ENCODE results near the gene GATB. TPM values are rescaled to one million over a fixed set of nuclear protein-coding genes. Genes with fewer than 3 reads are reported as not detected.

GATB gene
- total and polyA plus RNA-seq, 3 experiments from 2014 or later, result 12.3 to 29.6 (median 27.0) TPM

GRCh38 chr4:151804821-151805220, 44.0 kb upstream of the GATB start:
- Mint-ChIP-seq H3K27me3 (peaks cover 0 to 2% of the 10 kb centered on the region in 2 donors), H3K4me1 (no peaks in the 10 kb centered on the region), H3K36me3 (no peaks in the 10 kb centered on the region), H3K4me3 (no peak overlapping the region), H3K9me3 (no peaks in the 10 kb centered on the region), H3K27ac (no peak overlapping the region)
- no peak for DNase-seq
- ChIA-PET POLR2A (no interaction called here), CTCF (interaction anchor here (1.1 kb wide), 1 partner anchor 10 kb away, joined by 3 read pairs; no protein-coding TSS in a partner anchor)
- H3K4me3 ChIP-seq (ENCODE audit: low read length), result no peak overlapping the region
- no peaks in the 10 kb centered on the region for H3K9me3 ChIP-seq (ENCODE audit: low read length)
- H3K27ac ChIP-seq (ENCODE audit: low read depth, low read length), result no peak overlapping the region
- H3K27me3 ChIP-seq (ENCODE audit: insufficient read depth, low read length, poor library complexity, severe bottlenecking), result no peaks in the 10 kb centered on the region
- H3K36me3 ChIP-seq (ENCODE audit: insufficient read depth, low read length), result no peaks in the 10 kb centered on the region
- no peaks in the 10 kb centered on the region for H3K4me1 ChIP-seq (ENCODE audit: insufficient read depth, low read length)

DNA sequence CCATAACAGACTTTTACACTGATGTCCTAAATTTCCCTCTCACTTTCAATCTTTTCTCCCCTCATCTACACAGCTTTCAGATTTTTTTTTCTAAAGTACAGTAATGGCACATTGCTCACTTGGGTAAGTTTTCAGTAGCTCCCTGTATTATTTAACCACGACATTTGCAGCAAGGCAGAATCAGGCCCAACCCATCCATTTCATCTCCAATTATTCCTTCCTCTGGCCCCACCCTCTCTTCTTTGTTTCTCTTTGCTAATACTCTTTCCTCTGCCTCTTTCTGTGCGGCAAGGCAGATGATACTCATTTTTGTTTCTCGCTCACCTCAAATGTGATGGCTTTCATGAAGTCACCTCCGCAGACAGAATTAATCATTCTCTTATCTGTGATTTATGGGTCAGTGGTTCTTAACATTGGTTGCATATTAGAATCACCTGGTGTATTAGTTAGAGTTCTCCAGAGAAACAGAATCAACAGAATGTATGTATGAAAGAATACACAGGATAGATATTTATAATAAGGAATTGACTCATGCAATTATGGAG, 43.4 kb upstream of the GATB start:
- Mint-ChIP-seq H3K27ac (no peak overlapping the region), H3K4me3 (no peak overlapping the region), H3K9me3 (no peaks in the 10 kb centered on the region), H3K27me3 (peaks cover 0 to 2% of the 10 kb centered on the region in 2 donors), H3K4me1 (no peaks in the 10 kb centered on the region), H3K36me3 (no peaks in the 10 kb centered on the region)
- no peaks in the 10 kb centered on the region for H3K4me1 ChIP-seq (ENCODE audit: insufficient read depth, low read length)
- H3K4me3 ChIP-seq (ENCODE audit: low read length), result no peak overlapping the region
- no peaks in the 10 kb centered on the region for H3K9me3 ChIP-seq (ENCODE audit: low read length)
- H3K27me3 ChIP-seq (ENCODE audit: insufficient read depth, low read length, poor library complexity, severe bottlenecking), result no peaks in the 10 kb centered on the region
- no peak for DNase-seq
- no peak overlapping the region for H3K27ac ChIP-seq (ENCODE audit: low read depth, low read length)
- POLR2A ChIA-PET, result no interaction called here
- CTCF ChIA-PET, result interaction anchor here (1.1 kb wide), 1 partner anchor 9 kb away, joined by 3 read pairs; no protein-coding TSS in a partner anchor
- no peaks in the 10 kb centered on the region for H3K36me3 ChIP-seq (ENCODE audit: insufficient read depth, low read length)

- H3K27me3 Mint-ChIP-seq, result peaks cover 0 to under 1% of the 10 kb centered on the region in 2 donors
- ChIA-PET POLR2A (no interaction called here), CTCF (interaction anchor here (1.4 to 1.7 kb wide), 2 partner anchors 9 to 14 kb away, joined by 4 to 6 read pairs; no protein-coding TSS in a partner anchor)
- no peak overlapping the region for H3K4me3 ChIP-seq (ENCODE audit: low read length)
- no peaks in the 10 kb centered on the region for H3K4me1 ChIP-seq (ENCODE audit: insufficient read depth, low read length)
- no peaks in the 10 kb centered on the region for H3K36me3 ChIP-seq (ENCODE audit: insufficient read depth, low read length)
- H3K36me3 Mint-ChIP-seq, result no peaks in the 10 kb centered on the region
- DNase-seq, result no peak
- H3K27ac ChIP-seq (ENCODE audit: low read depth, low read length), result no peak overlapping the region
- H3K9me3 Mint-ChIP-seq, result no peaks in the 10 kb centered on the region
- no peaks in the 10 kb centered on the region for H3K4me1 Mint-ChIP-seq
- H3K4me3 Mint-ChIP-seq, result no peak overlapping the region
- H3K27ac Mint-ChIP-seq, result no peak overlapping the region
- H3K27me3 ChIP-seq (ENCODE audit: insufficient read depth, low read length, poor library complexity, severe bottlenecking), result no peaks in the 10 kb centered on the region
- no peaks in the 10 kb centered on the region for H3K9me3 ChIP-seq (ENCODE audit: low read length)
These were observed 42.4 kb upstream of the GATB start for GRCh38 chr4:151803246-151803645.

DNA sequence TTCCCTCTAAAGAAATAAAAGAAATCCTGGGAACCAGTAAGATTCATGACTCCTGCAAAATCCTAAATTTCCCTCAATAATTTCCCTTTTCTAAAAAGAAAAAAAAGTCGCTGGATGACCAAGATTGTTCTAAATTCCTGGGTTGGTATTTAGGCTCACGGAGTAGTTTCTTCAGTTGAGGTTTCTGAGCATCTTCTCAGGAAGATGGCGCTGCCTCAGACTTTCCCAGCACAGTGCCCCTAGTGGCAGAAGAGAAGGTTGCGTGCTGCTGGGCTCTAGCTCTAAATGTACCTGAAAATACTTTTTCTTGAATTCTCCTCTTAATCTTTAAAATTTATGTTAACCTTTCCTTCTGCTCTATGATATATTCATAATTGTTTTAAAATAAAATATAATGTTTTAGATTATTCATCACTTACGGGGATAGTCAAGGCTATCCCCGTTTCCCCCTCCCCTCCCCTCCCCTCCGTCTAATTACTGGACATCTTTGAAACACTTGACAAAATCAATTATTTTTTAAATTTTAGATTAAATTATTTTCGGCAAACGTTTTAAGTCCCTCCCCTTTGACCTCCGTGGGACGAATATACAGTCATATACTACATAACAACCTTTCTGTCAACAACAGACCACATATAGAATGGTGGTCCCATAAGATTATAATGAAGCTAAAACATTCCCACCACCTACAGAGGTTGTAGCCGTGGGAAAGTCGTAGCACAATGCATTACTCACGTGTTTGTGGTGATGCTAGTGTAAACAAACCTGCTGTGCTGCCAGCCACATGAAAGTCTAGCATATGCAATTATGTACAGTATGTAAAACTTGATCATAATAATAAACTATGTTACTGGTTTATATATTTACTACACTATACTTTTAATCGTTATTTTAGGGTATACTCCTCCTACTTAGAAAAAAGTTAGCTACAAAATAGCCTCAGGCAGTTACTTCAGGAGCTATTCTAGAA, 41.0 kb upstream of the GATB start:
- DNase-seq, result peak; percentile 20 to 67 (median 39)
- no peak overlapping the region for H3K27ac ChIP-seq (ENCODE audit: low read depth, low read length)
- Mint-ChIP-seq H3K9me3 (no peaks in the 10 kb centered on the region), H3K4me1 (no peaks in the 10 kb centered on the region), H3K36me3 (no peaks in the 10 kb centered on the region), H3K27me3 (no peaks in the 10 kb centered on the region), H3K27ac (no peak overlapping the region), H3K4me3 (no peak overlapping the region)
- no peaks in the 10 kb centered on the region for H3K4me1 ChIP-seq (ENCODE audit: insufficient read depth, low read length)
- ChIA-PET CTCF (interaction anchor here (0.7 to 1.7 kb wide), 5 partner anchors 8 to 460 kb away, joined by 3 to 6 read pairs (median 3); no protein-coding TSS in a partner anchor), POLR2A (no interaction called here)
- no peaks in the 10 kb centered on the region for H3K9me3 ChIP-seq (ENCODE audit: low read length)
- H3K27me3 ChIP-seq (ENCODE audit: insufficient read depth, low read length, poor library complexity, severe bottlenecking), result no peaks in the 10 kb centered on the region
- H3K36me3 ChIP-seq (ENCODE audit: insufficient read depth, low read length), result no peaks in the 10 kb centered on the region
- H3K4me3 ChIP-seq (ENCODE audit: low read length), result no peak overlapping the region

GRCh38 chr4:151799417-151800012, 38.7 kb upstream of the GATB start:
- no peaks in the 10 kb centered on the region for H3K27me3 ChIP-seq (ENCODE audit: insufficient read depth, low read length, poor library complexity, severe bottlenecking)
- peak overlapping the region in 1 of 8 donors; percentile 79 for H3K27ac Mint-ChIP-seq
- no peaks in the 10 kb centered on the region for H3K36me3 Mint-ChIP-seq
- H3K4me1 ChIP-seq (ENCODE audit: insufficient read depth, low read length), result no peaks in the 10 kb centered on the region
- no peaks in the 10 kb centered on the region for H3K36me3 ChIP-seq (ENCODE audit: insufficient read depth, low read length)
- no peaks in the 10 kb centered on the region for H3K9me3 Mint-ChIP-seq
- H3K4me3 ChIP-seq (ENCODE audit: low read length), result no peak overlapping the region
- H3K27me3 Mint-ChIP-seq, result peaks cover 0 to under 1% of the 10 kb centered on the region in 2 donors
- no peaks in the 10 kb centered on the region for H3K4me1 Mint-ChIP-seq
- ChIA-PET POLR2A (no interaction called here), CTCF (interaction anchor here (1.2 kb wide), 1 partner anchor 10 kb away, joined by 3 read pairs; no protein-coding TSS in a partner anchor)
- no peaks in the 10 kb centered on the region for H3K9me3 ChIP-seq (ENCODE audit: low read length)
- no peak for DNase-seq
- no peak overlapping the region for H3K27ac ChIP-seq (ENCODE audit: low read depth, low read length)
- H3K4me3 Mint-ChIP-seq, result no peak overlapping the region

- no peak overlapping the region for H3K27ac ChIP-seq (ENCODE audit: low read depth, low read length)
- Mint-ChIP-seq H3K4me3 (no peak overlapping the region), H3K27ac (no peak overlapping the region), H3K9me3 (no peaks in the 10 kb centered on the region), H3K4me1 (no peaks in the 10 kb centered on the region), H3K36me3 (peaks cover 0 to 6% (median 0%) of the 10 kb centered on the region in 3 donors), H3K27me3 (peaks cover 3 to 7% of the 10 kb centered on the region in 2 donors)
- DNase-seq, result no peak
- POLR2A ChIA-PET, result no interaction called here
- CTCF ChIA-PET, result no interaction called here
- H3K4me3 ChIP-seq (ENCODE audit: low read length), result no peak overlapping the region
- H3K27me3 ChIP-seq (ENCODE audit: insufficient read depth, low read length, poor library complexity, severe bottlenecking), result no peaks in the 10 kb centered on the region
- H3K4me1 ChIP-seq (ENCODE audit: insufficient read depth, low read length), result no peaks in the 10 kb centered on the region
- H3K9me3 ChIP-seq (ENCODE audit: low read length), result no peaks in the 10 kb centered on the region
- no peaks in the 10 kb centered on the region for H3K36me3 ChIP-seq (ENCODE audit: insufficient read depth, low read length)
These were observed 38.0 kb upstream of the GATB start for GRCh38 chr4:151798678-151799416.

DNA sequence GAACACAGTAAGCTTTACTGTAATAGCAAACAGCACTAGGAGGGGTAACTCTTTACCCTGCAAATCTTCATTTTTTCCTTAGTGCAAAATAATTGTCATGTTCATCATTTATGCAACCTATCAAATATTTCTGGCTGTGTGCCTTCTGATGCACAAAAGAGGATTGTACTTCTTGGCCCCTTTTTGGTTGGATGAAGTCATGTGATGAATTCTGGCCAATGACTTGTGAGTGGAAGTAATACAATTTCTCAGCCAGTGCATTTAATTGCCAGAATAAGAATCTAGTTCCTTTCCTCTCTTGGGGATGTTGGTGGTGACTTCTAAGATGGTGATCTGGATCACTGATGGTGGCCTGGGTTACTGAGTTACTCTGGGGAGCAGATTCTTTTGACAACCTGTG, 37.0 kb upstream of the GATB start:
- H3K27ac ChIP-seq (ENCODE audit: low read depth, low read length), result no peak overlapping the region
- Mint-ChIP-seq H3K9me3 (peaks cover 0 to 2% (median 0%) of the 10 kb centered on the region in 5 donors), H3K27me3 (peaks cover 3 to 11% of the 10 kb centered on the region in 2 donors), H3K4me3 (no peak overlapping the region), H3K27ac (no peak overlapping the region), H3K36me3 (peaks cover 0 to 6% (median 0%) of the 10 kb centered on the region in 3 donors), H3K4me1 (no peaks in the 10 kb centered on the region)
- no peaks in the 10 kb centered on the region for H3K27me3 ChIP-seq (ENCODE audit: insufficient read depth, low read length, poor library complexity, severe bottlenecking)
- CTCF ChIA-PET, result no interaction called here
- H3K4me1 ChIP-seq (ENCODE audit: insufficient read depth, low read length), result no peaks in the 10 kb centered on the region
- H3K4me3 ChIP-seq (ENCODE audit: low read length), result no peak overlapping the region
- H3K36me3 ChIP-seq (ENCODE audit: insufficient read depth, low read length), result no peaks in the 10 kb centered on the region
- no peak for DNase-seq
- POLR2A ChIA-PET, result no interaction called here
- no peaks in the 10 kb centered on the region for H3K9me3 ChIP-seq (ENCODE audit: low read length)
